ENCODE results near the gene MSI2. TPM values are rescaled to one million over a fixed set of nuclear protein-coding genes. Genes with fewer than 3 reads are reported as not detected.

Gene MSI2
- total RNA-seq, 1 donor from 2014 or later: 28.0 TPM

DNA sequence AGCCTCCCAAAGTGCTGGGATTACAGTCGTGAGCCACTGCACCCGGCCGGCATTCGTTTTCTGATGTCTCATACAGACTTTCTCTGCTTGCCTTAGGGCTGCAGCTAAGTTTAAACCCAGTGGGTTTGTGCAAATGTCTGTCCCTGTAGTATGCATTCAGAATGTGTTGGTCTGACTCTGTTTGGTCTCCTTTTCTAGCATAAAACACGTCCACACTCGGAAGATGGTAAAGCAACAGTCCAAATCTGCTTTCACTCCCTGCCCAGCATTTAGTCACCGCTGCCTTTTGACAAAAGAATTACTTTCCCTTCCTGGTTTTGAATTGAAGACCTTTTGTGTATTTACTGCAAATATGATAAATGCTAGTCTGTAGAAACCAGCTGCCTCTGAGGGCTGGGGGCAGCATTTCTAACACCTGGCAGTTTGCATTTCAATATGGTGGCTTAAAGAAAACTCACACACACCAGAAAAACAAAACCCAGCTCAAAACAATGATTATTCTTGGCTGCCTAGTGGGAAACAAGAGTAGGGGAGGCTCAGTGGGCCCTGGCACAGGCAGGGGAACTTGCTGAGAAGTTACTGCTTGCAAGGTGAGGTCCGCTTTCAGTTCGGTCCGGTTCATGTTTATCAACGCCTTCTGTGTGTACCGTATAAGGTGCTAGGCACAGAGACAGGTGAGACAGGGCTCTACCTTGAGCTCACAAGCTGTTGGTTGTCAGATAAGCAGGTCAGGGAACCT, 56.9 kb downstream of the MSI2 start:
- DNase-seq (ENCODE audit: low spot score): no peak

DNA sequence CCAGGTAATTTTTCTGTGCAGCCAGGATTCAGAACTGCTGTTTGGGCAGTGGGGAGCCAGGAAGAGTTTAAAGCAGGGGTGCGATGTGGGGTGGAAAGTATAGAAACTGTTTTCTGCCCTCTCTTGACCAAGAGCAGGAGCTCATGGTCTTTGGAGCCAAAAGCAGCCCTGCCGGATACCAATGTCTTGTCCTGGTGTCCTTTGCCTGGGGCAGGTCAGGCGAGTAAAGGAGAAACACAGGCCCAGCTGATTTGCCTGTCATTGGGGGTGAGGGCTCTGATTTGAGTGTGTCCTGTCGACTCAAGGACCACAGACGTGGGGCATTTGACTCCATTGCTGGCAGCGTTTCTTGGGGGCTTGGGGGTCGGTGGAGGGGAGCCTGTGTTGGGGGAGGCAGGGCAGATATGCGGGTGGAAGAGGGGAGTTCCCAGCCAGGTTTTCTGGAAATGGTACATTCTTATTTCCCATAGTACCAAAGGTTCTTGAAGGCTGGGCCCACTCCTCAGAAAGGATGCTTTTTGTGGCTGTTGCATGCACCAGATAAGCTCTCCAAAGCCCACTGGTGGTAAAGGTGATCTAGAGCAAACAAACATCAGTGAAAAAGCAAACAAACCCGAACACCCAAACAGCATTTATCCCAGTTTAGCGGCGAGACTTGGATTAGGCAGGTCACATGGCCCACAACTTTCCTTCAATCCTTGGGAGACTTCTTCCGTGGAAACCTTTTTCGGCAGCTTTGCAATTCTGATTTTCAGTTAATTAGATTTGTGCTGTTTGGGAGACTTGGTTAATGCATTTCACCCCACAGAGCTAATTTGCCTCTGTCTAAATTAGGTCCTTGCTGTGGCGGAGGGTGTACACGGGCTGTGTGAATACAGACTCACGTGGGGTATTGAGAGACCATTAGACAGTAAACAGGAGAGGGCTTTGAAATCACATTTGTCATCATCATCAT, 59.0 kb downstream of the MSI2 start:
- no peak for DNase-seq (ENCODE audit: low spot score)

DNA sequence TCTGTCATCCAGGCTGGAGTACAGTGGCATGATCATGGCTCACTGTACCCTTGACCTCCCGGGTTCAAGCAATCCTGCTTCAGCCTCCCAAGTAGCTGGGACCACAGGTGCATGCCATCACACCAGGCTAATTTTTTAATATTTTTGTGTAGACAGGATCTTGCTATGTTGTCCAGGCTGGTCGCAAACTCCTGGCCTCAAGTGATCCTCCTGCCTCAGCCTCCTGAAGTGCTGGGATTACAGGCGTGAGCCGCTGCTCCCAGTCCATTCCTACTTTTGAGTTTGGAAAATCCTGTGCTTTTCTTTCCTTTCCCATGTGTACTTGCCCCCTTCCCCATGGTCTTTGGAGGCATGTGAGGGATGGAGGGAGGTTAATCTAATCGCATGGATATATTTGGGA, 60.0 kb downstream of the MSI2 start:
- no peak for DNase-seq (ENCODE audit: low spot score)

DNA sequence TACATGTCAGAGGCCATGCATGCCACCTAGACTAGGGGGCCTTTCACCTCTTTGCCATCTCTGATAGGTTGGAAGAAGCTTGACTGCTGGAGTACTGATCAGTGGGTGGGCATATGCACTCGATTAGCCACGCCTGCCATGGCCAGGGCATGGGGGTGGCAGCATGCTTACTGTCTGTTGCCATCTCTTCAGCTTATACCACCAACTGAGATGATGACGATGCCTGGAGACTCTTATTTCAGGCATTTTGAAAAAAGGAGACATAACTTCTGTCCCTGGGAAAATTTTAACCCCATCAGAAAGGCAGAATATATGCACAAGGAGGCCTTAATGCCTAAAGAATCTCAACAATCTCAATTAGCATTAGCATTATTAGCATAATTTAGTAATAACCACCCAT, 60.8 kb downstream of the MSI2 start:
- no peak for DNase-seq (ENCODE audit: low spot score)

DNA sequence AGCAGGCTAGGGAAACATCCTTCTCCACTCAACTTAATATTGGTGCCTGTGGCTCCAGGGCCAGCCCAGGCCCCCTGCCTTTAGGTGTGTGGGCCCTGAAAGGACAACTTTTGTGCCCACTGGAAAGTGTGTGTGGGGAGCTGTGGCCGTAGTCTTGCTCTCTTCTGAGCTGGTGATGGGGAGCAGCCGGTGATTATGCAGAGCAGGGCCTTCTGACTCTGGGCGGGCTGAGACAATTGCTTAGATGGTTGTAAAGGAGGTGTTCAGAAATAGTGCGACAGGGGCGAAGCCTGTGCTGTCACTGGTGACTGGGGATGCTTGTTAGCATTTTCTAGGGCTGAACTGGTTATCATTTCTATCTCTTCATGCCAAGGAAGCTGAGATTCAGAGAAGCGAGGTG, 62.6 kb downstream of the MSI2 start:
- no peak for DNase-seq (ENCODE audit: low spot score)

DNA sequence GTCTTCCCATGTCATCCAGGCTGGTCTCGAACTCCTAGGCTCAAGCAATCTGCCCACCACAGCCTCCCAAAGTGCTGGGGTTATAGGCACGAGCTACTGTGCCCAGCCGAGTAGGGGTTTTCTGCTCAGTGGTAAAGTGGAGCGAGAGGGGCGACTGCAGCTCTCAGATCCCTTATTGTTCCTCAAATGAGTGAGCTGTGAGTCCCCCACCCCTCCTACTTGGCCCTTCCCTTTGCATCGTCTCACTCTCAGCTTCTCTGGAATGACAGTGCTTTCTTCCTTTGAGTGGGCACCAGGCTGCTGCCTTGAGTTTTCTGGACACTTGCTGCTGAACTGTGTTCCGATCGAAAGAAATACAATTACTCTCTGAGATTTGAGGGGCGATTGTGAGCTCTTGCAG, 63.5 kb downstream of the MSI2 start:
- no peak for DNase-seq (ENCODE audit: low spot score)

DNA sequence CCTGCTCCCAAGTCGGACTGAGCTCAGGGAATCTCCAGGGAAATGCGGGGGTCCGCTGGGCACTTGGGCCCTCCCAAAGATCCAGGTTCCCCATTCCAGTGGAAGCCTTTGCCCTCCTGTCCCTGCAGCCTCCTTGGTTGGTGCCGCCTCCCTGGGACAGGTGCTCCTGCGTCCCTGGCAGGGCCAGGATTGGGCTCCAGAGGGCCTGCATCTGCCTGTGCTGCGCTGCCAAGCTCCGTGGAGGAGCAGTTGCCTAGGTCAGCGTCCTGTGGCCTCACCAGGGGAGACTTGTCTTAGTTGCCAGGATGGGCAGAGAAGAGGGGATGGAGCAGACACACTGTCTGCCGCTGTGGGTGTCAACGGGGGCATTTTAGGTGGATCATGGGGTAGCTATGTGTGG, 67.1 kb downstream of the MSI2 start:
- DNase-seq (ENCODE audit: low spot score): no peak

DNA sequence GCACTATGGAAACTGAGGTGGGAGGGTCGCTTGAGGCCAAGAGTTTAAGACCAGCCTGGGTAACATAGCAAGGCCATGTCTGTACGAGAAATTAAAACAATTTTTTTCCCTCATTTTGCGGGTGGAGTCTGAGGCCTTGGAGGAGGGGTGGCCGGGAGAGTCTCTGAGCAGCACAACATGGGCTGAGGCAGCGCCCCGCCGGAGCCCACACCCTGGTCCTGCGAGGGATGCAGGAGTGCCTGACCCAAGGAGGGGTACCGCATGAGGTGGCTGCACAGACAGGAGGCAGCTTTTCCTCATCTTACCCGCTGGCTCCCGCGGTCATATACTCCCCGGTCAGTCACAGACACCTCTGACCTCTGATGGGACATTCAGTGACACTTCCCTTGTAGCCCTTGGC, 67.7 kb downstream of the MSI2 start:
- no peak for DNase-seq (ENCODE audit: low spot score)

DNA sequence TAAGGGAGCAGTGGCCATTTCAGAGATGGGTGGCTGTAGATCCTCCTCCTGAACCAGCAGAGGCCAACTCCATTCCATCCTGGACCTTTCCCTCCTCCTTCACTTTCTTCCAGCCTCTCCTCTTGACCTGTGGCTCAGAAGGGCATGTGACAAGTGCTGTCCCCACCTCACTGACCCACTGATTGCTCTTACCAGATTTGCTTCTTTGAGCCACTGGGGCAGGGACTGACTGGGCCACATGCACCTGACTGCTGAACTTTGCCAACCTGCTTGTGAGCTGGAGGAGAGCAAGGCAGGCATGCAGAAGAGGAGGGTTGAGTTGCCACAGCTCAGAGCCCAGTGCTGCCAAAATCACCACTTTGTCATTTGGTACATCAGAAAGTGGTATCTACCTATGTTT, 68.3 kb downstream of the MSI2 start:
- DNase-seq (ENCODE audit: low spot score): no peak

DNA sequence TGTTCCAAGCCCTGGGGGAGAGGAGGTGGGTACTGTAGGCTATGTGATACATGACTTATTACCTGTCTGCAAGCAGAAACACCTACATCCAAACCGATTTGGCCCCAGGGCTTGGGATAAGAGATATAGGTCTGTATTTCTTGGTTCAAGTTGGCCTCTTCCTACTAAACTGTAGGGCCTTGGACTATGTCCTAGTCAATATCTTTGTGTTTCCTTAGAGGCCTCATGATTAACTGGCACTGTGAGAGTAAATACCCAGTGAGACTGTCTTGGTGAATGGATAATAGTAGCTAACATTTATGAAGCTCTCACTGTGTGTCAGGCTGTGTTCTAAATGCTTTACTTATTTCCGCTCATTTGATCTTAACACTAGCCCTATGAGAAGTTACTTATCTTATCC, 70.0 kb downstream of the MSI2 start:
- no peak for DNase-seq (ENCODE audit: low spot score)

DNA sequence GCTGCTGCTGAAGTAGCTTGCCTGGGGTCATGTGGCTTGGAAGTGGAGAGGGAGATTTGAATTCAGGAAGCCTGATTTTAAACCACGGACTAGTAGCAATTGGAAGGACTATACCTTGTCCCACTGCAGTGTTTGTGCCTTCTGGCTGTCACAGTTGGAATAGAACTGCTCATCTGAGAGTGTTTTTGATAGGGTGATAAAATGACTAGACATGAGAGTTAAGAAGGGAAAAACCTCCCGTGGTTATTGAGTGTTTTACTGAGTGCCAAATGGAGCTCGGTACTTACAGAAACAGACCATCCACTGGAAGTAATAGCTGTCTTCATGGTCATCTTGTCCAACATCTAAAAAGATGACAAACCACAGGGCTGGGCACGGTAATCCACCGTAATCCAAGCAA, 70.4 kb downstream of the MSI2 start:
- no peak for DNase-seq (ENCODE audit: low spot score)

DNA sequence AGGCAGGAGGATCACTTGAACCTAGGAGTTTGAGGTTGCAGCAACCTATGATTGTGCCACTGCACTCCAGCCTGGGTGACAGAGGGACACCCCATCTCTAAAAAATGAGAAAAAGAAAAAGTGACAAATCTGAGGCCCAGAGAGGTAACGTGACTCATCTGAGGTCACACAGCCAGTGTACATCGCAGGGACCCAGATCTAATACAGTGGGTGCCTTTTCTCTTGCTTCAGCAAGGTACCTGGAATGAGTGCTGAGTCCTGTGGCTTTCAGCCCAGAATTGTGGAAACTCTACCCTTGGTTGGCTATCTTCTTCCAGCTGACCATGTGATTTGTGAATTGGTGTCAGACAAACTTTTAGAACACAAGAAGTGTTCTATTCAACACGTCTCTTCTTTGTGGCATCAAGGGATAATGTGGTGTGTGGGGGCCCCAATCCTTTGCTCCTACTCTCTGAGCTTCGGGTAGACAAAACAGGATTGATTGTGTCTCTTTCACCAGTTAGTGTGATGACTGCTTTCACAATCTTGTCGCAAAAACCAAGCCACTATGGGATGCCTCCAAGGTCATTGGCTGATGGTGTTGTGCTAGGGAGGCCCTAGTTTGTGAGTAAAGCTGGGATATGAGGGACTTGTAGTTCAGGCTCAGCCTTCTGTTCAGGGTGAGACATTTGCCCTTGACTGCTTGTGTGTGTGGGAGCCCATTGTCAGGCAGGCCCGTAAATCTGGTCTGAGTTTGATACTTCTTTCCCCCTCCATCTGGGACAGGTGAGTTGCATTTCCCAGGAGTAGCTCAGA, 71.0 kb downstream of the MSI2 start:
- DNase-seq (ENCODE audit: low spot score): no peak

DNA sequence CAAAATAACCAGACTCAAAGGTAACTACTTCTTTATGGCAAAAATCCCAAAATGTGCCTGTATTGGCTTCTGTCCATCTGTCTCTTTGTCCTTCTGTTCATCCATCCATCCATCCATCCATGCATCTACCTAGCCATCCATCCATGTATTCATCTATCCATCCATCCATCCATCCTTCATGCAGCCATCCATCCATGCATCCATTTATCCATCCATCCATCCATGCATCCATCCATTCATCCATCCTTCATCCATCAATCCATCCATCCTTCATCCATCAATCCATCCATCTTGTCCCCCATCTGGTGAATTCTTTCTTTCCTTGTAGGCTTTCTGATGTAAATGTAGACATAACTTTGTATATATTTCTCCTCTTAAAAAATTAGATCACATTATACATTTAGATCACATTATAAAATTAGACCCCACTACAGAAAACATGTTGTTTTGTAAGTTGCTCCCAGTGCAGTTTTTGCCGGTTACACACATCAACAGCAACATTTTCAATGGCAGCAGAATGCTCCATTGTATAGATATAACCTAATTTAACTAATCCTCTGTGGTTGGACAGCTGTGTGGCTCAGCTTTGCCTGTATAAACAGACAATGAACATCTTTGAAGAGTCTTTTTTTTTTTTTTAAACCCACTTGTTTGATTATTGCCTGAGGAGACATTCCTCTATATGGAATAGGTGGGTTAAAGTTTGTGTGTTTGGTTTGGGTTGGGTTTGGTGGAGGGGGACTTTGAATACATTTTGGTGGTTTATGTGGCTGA, 72.0 kb downstream of the MSI2 start:
- DNase-seq (ENCODE audit: low spot score): no peak

DNA sequence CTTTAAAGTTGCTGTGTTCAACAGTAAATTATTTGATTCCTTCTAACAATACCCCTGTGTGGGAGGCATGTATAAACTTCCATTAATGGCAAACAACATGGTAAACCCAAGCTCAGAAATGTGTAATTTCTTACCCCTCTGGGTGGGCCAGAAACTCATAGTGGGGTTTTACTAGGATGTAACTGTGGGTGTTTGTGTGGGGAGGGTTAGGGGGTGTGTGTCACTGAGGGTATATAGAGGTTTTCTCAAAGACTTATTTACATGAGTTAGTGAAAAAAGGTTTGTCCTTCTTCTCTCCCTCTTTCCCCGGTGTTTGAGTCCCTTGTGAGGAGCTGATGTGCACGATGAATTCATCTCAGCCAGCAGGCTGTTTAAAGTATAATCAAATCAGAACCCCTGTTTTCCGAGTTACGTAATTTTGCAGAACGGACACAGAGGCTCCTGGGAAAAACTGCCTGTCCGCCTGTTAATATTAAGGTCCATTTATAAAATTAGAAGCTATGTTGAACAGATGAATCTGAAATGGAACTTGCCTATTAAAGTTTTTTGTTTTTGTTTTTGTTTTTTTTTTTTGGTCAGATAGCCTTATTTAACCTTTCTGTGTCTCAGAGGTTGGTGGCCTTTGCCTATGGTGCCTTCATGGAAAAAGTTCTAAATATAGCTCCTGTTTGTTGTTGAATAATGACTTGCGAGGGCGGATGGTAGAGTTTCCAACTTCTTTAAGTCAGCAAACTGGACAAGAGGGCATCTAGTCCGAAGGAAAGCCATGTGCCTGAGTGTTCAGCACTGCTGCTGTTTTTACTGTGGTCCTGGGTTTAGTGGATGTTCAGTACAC, 73.3 kb downstream of the MSI2 start:
- DNase-seq (ENCODE audit: low spot score): no peak

DNA sequence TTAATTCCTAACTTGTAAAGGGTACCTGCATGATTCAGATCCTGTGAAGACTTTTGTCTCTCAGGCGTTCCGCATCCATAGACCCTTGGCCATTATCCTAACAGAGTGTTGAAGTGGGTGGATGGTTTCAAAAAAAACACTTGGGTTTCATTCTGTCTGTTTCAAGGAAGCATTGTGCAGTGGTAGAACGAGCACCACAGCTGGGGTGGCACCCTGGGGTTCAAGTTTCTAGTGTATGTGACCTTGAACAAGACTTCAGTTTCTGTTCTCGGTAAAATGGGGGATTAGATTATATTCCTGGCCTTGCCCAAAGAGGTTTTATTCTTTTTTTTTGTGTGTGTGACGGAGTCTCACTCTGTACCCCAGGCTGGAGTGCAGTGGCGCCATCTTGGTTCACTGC, 74.3 kb downstream of the MSI2 start:
- no peak for DNase-seq (ENCODE audit: low spot score)

DNA sequence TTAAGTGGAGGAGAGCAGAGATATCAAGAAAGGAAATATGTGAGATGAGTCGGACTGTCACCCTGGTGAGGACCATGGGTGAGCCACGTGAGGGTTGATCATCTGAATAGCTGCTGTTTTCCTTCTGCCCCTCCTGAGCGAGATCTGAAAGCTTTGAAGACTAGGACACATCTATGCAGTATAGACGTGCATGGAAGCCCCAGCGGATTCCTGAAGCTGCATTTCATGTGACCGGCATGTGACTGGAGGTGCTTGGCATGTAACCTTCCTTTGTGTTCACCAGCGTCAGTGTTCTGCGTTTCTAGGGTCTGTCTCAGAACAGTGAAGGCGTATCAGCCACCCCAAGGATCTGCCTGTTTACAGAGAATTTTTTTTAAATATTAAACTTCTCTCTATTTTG, 75.1 kb downstream of the MSI2 start:
- no peak for DNase-seq (ENCODE audit: low spot score)

DNA sequence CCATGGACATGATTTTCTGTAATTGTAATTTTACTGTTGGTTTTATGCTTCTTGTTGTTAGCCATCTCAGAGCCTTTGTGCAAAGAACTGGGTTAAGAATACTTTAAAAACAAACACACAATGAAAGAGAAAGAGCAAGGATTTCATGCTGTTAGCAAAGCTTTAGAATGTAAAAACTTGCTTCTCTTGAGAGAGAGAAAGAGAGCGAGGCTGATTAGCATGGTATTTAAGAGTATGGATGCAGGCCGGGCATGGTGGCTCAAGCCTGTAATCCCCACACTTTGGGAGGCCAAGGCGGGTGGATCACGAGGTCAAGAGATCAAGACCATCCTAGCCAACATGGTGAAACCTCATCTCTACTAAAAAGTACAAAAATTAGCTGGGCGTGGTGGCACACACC, 76.2 kb downstream of the MSI2 start:
- no peak for DNase-seq (ENCODE audit: low spot score)

DNA sequence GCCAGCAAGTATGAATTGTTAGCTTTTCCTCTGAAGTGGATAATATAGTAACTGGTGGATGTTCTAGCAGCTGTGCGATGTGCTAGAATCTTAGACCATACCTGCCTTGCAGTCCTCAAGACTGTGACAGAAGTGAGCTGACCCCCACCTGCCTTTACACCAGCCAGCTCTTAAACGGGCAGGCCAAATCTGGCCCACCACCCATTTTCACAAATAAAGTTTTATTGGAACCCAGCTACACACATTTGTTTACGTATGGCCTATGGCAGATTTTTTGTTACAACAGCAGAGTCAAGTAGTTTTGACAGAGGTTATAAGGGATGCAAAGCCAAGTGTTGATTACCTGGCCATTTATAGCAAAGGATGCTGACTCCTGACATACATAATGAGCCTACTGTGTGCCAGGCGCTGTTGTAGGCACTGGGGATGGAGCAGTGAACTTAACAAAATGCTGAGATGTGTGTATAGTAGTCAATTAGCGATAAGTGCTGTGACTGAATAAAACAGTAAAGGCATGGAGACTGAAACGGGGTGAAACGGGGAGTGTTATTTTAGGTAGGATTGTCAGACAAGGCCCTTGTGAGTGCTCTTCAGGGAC, 79.0 kb downstream of the MSI2 start:
- no peak for DNase-seq (ENCODE audit: low spot score)

DNA sequence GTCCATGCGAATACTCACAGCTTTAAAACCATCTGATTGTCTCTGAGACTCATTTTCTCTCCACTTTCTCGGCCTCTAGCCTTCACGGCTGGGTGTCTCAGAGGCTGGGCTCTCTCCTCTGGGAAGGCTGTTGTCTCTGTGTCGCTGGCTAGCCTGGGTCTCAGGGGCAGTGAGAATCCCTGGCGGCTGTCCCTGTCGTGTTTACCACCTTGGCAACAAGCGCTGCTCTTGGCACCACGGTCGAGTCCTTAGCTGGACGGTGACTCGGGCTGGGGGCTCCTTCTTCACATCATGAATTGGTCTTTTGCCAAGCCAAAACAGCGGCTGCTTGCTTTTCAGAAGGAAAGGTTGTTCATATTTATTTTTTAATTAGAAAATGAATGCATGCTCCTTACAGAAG, 81.1 kb downstream of the MSI2 start:
- no peak for DNase-seq (ENCODE audit: low spot score)
